ENCODE results near the gene NTPCR. TPM values are rescaled to one million over a fixed set of nuclear protein-coding genes. Genes with fewer than 3 reads are reported as not detected.
"Not testable (repeated sequence)": the region's sequence is repeated elsewhere in the genome, so short reads cannot be mapped to it uniquely, and the experiment has no call there.

The NTPCR gene
- total RNA-seq, 1 donor from 2014 or later, result 29.5 TPM

DNA sequence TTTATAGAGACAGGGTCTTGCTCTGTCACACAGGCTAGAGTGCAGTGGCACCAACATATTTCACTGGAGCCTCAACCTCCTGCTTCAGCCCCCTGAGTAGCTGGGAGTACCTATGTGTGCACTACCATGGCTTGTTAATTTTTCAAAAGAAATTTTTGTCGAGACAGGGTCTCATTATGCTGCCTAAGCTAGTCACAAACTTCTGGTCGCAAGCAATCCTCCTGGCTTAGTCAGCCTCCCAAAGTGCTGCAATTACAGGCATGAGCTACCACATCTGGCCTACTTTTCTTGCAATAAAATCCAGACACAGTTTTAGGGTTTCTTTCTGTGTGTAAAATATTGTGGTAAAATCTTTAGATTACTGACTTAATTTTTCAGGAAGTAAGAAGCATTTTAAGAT is 27.9 kb upstream of the NTPCR start:
- Histone ChIP-seq H3K27me3 (ENCODE audit: low read depth) (no peaks in the 10 kb centered on the region), H3K4me3 (no peak overlapping the region), H3K27ac (no peak overlapping the region), H3K9me3 (no peaks in the 10 kb centered on the region), H3K4me1 (no peaks in the 10 kb centered on the region), H3K36me3 (no peaks in the 10 kb centered on the region)
- no peak for DNase-seq
- no peak for ATAC-seq
- intact Hi-C loops (cut with DNase I), result no loop called here
- TF ChIP-seq, protein P1, sequence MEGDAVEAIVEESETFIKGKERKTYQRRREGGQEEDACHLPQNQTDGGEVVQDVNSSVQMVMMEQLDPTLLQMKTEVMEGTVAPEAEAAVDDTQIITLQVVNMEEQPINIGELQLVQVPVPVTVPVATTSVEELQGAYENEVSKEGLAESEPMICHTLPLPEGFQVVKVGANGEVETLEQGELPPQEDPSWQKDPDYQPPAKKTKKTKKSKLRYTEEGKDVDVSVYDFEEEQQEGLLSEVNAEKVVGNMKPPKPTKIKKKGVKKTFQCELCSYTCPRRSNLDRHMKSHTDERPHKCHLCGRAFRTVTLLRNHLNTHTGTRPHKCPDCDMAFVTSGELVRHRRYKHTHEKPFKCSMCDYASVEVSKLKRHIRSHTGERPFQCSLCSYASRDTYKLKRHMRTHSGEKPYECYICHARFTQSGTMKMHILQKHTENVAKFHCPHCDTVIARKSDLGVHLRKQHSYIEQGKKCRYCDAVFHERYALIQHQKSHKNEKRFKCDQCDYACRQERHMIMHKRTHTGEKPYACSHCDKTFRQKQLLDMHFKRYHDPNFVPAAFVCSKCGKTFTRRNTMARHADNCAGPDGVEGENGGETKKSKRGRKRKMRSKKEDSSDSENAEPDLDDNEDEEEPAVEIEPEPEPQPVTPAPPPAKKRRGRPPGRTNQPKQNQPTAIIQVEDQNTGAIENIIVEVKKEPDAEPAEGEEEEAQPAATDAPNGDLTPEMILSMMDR (IDR thresholded peaks at IDR 0.05), result no peak

DNA sequence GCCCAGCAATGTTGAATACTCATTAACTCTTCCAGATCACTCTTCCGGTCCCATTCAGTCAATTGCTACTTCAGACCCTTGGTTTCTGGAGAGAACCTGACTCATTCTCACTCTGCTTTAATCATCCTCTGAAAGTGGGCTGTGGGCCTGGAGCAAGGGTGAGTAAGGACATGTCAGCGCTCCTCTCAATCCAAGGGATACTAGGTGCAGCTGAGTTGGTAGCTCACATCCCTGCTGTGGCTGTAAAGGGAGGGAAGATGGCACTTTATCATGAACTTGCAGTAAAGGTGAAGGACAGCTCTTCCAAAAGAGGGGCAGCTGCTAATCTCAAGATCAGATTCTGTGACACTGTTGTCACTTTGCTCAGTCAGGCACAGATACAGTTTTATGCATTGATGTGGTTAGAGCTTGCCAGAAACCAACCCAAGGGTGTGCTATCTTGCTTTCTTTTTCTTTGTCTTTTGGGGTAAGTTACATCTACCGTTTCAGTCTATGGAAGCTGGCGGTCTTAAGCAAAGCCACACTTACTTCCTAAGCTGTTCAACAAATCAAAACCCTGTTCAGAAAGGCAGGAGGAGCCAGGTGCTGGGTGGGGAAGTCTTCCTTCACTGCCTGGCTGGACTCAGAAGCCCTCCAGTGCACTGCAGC is 26.5 kb upstream of the NTPCR start:
- Histone ChIP-seq H3K9me3 (no peaks in the 10 kb centered on the region), H3K4me3 (no peak overlapping the region), H3K36me3 (no peaks in the 10 kb centered on the region), H3K27ac (no peak overlapping the region), H3K4me1 (no peaks in the 10 kb centered on the region), H3K27me3 (ENCODE audit: low read depth) (no peaks in the 10 kb centered on the region)
- no peak for ATAC-seq
- TF ChIP-seq, protein P1 (IDR thresholded peaks at IDR 0.05), result no peak
- DNase-seq, result no peak
- intact Hi-C loops (cut with DNase I), result no loop called here

DNA sequence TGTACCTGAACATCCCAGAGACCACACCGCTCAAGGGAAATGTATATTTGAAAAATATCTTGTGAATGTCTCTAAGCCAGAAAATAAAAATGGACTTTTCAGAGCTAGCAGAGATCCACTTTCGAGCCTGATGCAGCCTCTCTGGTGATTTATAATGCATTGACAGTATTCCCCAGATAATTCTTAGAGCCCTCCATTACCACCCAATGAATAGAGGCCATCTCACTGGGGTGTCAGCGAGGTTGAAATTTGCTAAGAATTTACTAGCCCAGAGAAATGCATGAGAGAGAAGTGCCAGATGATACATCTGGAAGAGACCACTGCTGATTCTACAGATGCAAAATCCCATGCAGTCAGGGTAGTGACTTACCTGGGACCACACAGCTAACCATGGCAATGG is 25.5 kb upstream of the NTPCR start:
- H3K9me3 ChIP-seq, result no peaks in the 10 kb centered on the region
- TF ChIP-seq, protein P1 (IDR thresholded peaks at IDR 0.05), result no peak
- no peak overlapping the region for H3K27ac ChIP-seq
- no peak overlapping the region for H3K4me3 ChIP-seq
- DNase-seq (no peak), ATAC-seq (no peak)
- H3K36me3 ChIP-seq, result no peaks in the 10 kb centered on the region
- intact Hi-C loops (cut with DNase I), result no loop called here
- no peaks in the 10 kb centered on the region for H3K4me1 ChIP-seq
- H3K27me3 ChIP-seq (ENCODE audit: low read depth), result no peaks in the 10 kb centered on the region

DNA sequence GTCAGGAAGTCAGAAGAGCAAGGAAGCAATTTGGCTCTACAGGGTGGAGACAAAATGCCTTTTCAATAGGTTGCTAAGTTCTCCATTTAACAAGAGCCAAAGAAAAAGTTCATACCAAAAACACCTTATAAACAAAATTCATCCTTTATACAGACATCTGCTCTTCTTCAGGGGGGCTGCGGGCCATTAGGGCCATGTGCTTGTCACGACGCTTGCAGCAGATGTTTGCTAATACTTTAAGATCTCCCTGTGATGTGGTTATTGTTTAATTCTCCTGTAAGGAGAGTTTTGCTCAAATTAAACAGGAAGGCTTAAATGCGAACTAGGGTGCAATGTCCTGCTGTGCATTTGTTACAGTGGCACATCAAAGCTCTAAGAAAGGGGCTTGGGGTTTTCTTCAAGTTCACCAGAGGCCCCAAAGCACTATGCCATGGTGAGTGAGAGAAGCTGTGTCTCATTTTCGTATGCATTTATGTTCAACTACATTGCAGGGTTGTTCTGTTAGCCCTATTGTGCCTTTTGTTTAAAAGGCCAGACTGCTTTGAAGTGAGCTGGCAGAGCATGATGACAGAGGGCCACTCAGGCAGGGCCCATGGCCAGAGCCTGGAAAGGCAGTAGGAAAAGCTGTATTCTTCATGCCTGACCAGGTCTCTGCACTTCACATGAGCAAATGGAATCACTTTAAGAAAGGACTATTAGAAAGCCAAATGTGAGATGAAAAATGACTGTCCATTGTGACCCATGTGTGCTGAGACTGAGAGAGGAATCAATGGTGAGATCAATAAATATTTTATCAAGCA is 24.8 kb upstream of the NTPCR start:
- no peaks in the 10 kb centered on the region for H3K36me3 ChIP-seq
- H3K4me3 ChIP-seq, result no peak overlapping the region
- H3K27ac ChIP-seq, result no peak overlapping the region
- TF ChIP-seq, protein P1 (IDR thresholded peaks at IDR 0.05), result no peak
- no peaks in the 10 kb centered on the region for H3K27me3 ChIP-seq (ENCODE audit: low read depth)
- no peaks in the 10 kb centered on the region for H3K9me3 ChIP-seq
- ATAC-seq (no peak), DNase-seq (no peak)
- no peaks in the 10 kb centered on the region for H3K4me1 ChIP-seq
- intact Hi-C loops (cut with DNase I), result no loop called here

DNA sequence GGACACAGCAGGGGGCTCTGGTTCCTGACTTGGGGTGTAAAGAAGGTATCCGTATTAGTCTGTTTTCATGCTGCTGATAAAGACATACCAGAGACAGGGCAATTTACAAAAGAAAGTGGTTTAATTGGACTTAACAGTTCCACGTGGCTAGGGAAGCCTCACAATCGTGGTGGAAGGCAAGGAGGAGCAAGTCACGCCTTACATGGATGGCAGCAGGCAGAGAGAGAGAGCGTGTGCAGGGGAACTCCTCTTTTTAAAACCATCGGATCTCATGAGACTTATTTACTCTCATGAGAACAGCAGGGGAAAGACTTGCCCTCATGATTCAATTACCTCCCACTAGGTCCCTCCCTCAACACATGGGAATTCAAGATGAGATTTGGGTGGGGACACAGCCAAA is 23.2 kb upstream of the NTPCR start:
- H3K27me3 ChIP-seq (ENCODE audit: low read depth); DNase-seq; H3K36me3 ChIP-seq; ATAC-seq; intact Hi-C loops (cut with DNase I); H3K4me1 ChIP-seq; H3K4me3 ChIP-seq; H3K9me3 ChIP-seq; H3K27ac ChIP-seq: not testable (repeated sequence)

GRCh38 chr1:232927830-232928505 is 22.4 kb upstream of the NTPCR start:
- ATAC-seq (peak; percentile 65 to 78), DNase-seq (no peak)
- Histone ChIP-seq H3K36me3 (no peaks in the 10 kb centered on the region), H3K4me1 (no peaks in the 10 kb centered on the region), H3K27ac (no peak overlapping the region), H3K27me3 (ENCODE audit: low read depth) (no peaks in the 10 kb centered on the region), H3K4me3 (no peak overlapping the region), H3K9me3 (no peaks in the 10 kb centered on the region)
- TF ChIP-seq, protein P1 (IDR thresholded peaks at IDR 0.05), result no peak
- intact Hi-C loops (cut with DNase I), result no loop called here
